Tibial nerve (tissue), 4 donors: ENCODE data around the gene ECPAS.

Source experiments
- EP300 ChIP-seq, 2 donors: sonication (generic); formaldehyde crosslinking; IDR thresholded peaks; one replicate each; pipeline ENCODE4 v1.6.1; 2017; ENCODE audit warnings: antibody characterized with exemption in 2 of 2, mild to moderate bottlenecking in 1 of 2
- POLR2A ChIP-seq, 2 donors: fragments of 450-650 bp; IDR thresholded peaks; one replicate each; pipeline ENCODE4 v1.6.1; 2017; ENCODE audit warnings: antibody characterized with exemption in 2 of 2, mild to moderate bottlenecking in 2 of 2, moderate library complexity in 2 of 2
- TF ChIP-seq, protein P1 (sequence below), 5 experiments: fragments of 200-600 bp in 3 of 5; fragments of 450-650 bp in 2 of 5; sonication (generic) in 3 of 5; IDR thresholded peaks; one replicate each; pipeline ENCODE4 v1.5.1; 2016 to 2019; ENCODE audit warnings: antibody characterized with exemption in 5 of 5, mild to moderate bottlenecking in 3 of 5, moderate library complexity in 2 of 5

DNA sequence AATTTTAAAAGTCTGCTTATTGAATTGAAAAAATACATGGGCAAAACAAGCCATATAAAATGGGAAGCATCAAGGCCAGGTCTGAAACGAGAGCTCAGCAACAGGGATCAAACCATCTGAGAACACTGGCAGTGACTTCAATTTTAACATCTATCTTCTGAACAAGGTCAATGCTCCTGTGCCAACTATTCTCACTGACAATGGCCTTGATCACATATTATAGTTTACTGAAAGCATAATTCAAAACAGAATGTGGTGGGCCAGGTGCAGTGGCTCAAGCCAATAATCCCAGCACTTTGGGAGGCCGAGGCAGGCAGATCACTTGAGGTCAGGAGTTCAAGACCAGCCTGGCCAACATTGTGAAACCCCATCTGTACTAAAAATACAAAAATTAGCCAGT is 9.0 kb downstream of the ECPAS start:
- TF ChIP-seq, protein P1, sequence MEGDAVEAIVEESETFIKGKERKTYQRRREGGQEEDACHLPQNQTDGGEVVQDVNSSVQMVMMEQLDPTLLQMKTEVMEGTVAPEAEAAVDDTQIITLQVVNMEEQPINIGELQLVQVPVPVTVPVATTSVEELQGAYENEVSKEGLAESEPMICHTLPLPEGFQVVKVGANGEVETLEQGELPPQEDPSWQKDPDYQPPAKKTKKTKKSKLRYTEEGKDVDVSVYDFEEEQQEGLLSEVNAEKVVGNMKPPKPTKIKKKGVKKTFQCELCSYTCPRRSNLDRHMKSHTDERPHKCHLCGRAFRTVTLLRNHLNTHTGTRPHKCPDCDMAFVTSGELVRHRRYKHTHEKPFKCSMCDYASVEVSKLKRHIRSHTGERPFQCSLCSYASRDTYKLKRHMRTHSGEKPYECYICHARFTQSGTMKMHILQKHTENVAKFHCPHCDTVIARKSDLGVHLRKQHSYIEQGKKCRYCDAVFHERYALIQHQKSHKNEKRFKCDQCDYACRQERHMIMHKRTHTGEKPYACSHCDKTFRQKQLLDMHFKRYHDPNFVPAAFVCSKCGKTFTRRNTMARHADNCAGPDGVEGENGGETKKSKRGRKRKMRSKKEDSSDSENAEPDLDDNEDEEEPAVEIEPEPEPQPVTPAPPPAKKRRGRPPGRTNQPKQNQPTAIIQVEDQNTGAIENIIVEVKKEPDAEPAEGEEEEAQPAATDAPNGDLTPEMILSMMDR (IDR thresholded peaks at IDR 0.05) = no peak
- TF ChIP-seq POLR2A (IDR thresholded peaks at IDR 0.05) (no peak), EP300 (IDR thresholded peaks at IDR 0.05) (no peak)
